GM18870 (cell line): ENCODE data around the gene ALDH3A1.
"Not testable (repeated sequence)": the region's sequence is repeated elsewhere in the genome, so short reads cannot be mapped to it uniquely, and the experiment has no call there.

Experiments used
- ATAC-seq: cut with Tn5 transposase; IDR thresholded peaks from one replicate; pipeline ENCODE4 v1.9.1; 2021; ENCODE audit warnings: moderate library complexity; ENCODE audit not compliant: unreplicated experiment

The ALDH3A1 gene

GRCh38 chr17:19747829-19748806 is at the start of gene ALDH3A1:
ALDH3A1 (minus strand) TSS chr17:19748298; CDS start chr17:19745129, 3,169 bp downstream.
- ATAC-seq: no peak

- ATAC-seq: no peak
Observed at GRCh38 chr17:19796457-19796856, 48.4 kb upstream of the ALDH3A1 start.

GRCh38 chr17:19791918-19792550 is 43.9 kb upstream of the ALDH3A1 start:
- no peak for ATAC-seq

GRCh38 chr17:19787733-19788357 is 39.7 kb upstream of the ALDH3A1 start:
- no peak for ATAC-seq

GRCh38 chr17:19785854-19786253 is 37.8 kb upstream of the ALDH3A1 start:
- no peak for ATAC-seq

GRCh38 chr17:19781488-19782458 is 33.7 kb upstream of the ALDH3A1 start:
- no peak for ATAC-seq

GRCh38 chr17:19780846-19781245 is 32.7 kb upstream of the ALDH3A1 start:
- no peak for ATAC-seq

- ATAC-seq: no peak
Observed at GRCh38 chr17:19773534-19773933, 25.4 kb upstream of the ALDH3A1 start.

GRCh38 chr17:19771971-19772630 is 24.0 kb upstream of the ALDH3A1 start:
- no peak for ATAC-seq

- ATAC-seq: no peak
Observed at GRCh38 chr17:19770985-19771735, 23.1 kb upstream of the ALDH3A1 start.

- ATAC-seq: no peak
Observed at GRCh38 chr17:19769946-19770652, 22.0 kb upstream of the ALDH3A1 start.

GRCh38 chr17:19768046-19768782 is 20.1 kb upstream of the ALDH3A1 start:
- ATAC-seq: no peak

GRCh38 chr17:19766421-19767270 is 18.5 kb upstream of the ALDH3A1 start:
- ATAC-seq: no peak

GRCh38 chr17:19766016-19766415 is 17.9 kb upstream of the ALDH3A1 start:
- ATAC-seq: no peak

- not testable (repeated sequence) for ATAC-seq
Observed at GRCh38 chr17:19763991-19764390, 15.9 kb upstream of the ALDH3A1 start.

- no peak for ATAC-seq
Observed at GRCh38 chr17:19763416-19763815, 15.3 kb upstream of the ALDH3A1 start.

GRCh38 chr17:19762515-19762961 is 14.4 kb upstream of the ALDH3A1 start:
- no peak for ATAC-seq
